ENCODE results near the gene MTUS2.

The MTUS2 gene

GRCh38 chr13:29543230-29544215, 723.4 kb downstream of the MTUS2 start:
- Histone ChIP-seq H3K4me3 (replicated peaks; ENCODE audit: insufficient read depth, low read length) (no peak overlapping the region), H3K27me3 (ENCODE audit: insufficient read depth, poor library complexity, severe bottlenecking) (no peaks in the 10 kb centered on the region), H3K27ac (replicated peaks) (no peak overlapping the region; the same call in 1 of the 2 replicates)
- TF ChIP-seq GABPA (IDR thresholded peaks at IDR 0.05; ENCODE audit: low read depth) (no peak), SPI1 (IDR thresholded peaks at IDR 0.05; ENCODE audit: borderline replicate concordance, low read depth) (0 out of 2 replicates have a peak, but pooled peaks have one; percentile 4)
- peak in 1 of 2 experiments; percentile 63 for DNase-seq (ENCODE audit: low read depth in 1 of 2, low spot score in 1 of 2)

GRCh38 chr13:29545988-29546387, 725.8 kb downstream of the MTUS2 start:
- H3K27me3 ChIP-seq (ENCODE audit: insufficient read depth, poor library complexity, severe bottlenecking) = no peaks in the 10 kb centered on the region
- TF ChIP-seq POLR2AphosphoS5 (IDR thresholded peaks at IDR 0.05; ENCODE audit: low read depth) (no peak), SPI1 (IDR thresholded peaks at IDR 0.05; ENCODE audit: borderline replicate concordance, low read depth) (no peak), REST (IDR thresholded peaks at IDR 0.05; ENCODE audit: insufficient replicate concordance, low read depth) (no peak), CTCF (IDR thresholded peaks at IDR 0.05; ENCODE audit: insufficient read depth, low read length) (no peak), GABPA (IDR thresholded peaks at IDR 0.05; ENCODE audit: low read depth) (no peak)
- no peak overlapping the region for H3K27ac ChIP-seq (replicated peaks)
- H3K4me3 ChIP-seq (replicated peaks; ENCODE audit: insufficient read depth, low read length) = no peak overlapping the region
- no peak for DNase-seq (ENCODE audit: low read depth in 1 of 2, low spot score in 1 of 2)

GRCh38 chr13:29546662-29547061, 726.5 kb downstream of the MTUS2 start:
- no peak overlapping the region for H3K4me3 ChIP-seq (replicated peaks; ENCODE audit: insufficient read depth, low read length)
- no peak overlapping the region for H3K27ac ChIP-seq (replicated peaks)
- DNase-seq (ENCODE audit: low read depth in 1 of 2, low spot score in 1 of 2) = no peak
- TF ChIP-seq REST (IDR thresholded peaks at IDR 0.05; ENCODE audit: insufficient replicate concordance, low read depth) = no peak
- TF ChIP-seq POLR2AphosphoS5 (IDR thresholded peaks at IDR 0.05; ENCODE audit: low read depth) = no peak
- TF ChIP-seq GABPA (IDR thresholded peaks at IDR 0.05; ENCODE audit: low read depth) = no peak
- no peak for TF ChIP-seq CTCF (IDR thresholded peaks at IDR 0.05; ENCODE audit: insufficient read depth, low read length)
- TF ChIP-seq SPI1 (IDR thresholded peaks at IDR 0.05; ENCODE audit: borderline replicate concordance, low read depth) = no peak
- H3K27me3 ChIP-seq (ENCODE audit: insufficient read depth, poor library complexity, severe bottlenecking) = no peaks in the 10 kb centered on the region

- TF ChIP-seq POLR2AphosphoS5 (IDR thresholded peaks at IDR 0.05; ENCODE audit: low read depth) (no peak), GABPA (IDR thresholded peaks at IDR 0.05; ENCODE audit: low read depth) (no peak), CTCF (IDR thresholded peaks at IDR 0.05; ENCODE audit: insufficient read depth, low read length) (no peak), REST (IDR thresholded peaks at IDR 0.05; ENCODE audit: insufficient replicate concordance, low read depth) (no peak), SPI1 (IDR thresholded peaks at IDR 0.05; ENCODE audit: borderline replicate concordance, low read depth) (no peak)
- H3K27ac ChIP-seq (replicated peaks) = no peak overlapping the region
Observed at GRCh38 chr13:29547153-29547552, 727.0 kb downstream of the MTUS2 start.

More at GRCh38 chr13:29547153-29547552, 727.0 kb downstream of the MTUS2 start:
- no peaks in the 10 kb centered on the region for H3K27me3 ChIP-seq (ENCODE audit: insufficient read depth, poor library complexity, severe bottlenecking)
- no peak overlapping the region for H3K4me3 ChIP-seq (replicated peaks; ENCODE audit: insufficient read depth, low read length)
- DNase-seq (ENCODE audit: low read depth in 1 of 2, low spot score in 1 of 2) = no peak

All from HL-60 (cell line).